NCI-H1930 (cell line): ENCODE measurements around the gene IGSF21.

Experiments used
- DNase-seq, 2 experiments: peaks; one replicate each; lab custom pipeline; 2025; lab: John Stamatoyannopoulos, UW

Gene IGSF21

DNA sequence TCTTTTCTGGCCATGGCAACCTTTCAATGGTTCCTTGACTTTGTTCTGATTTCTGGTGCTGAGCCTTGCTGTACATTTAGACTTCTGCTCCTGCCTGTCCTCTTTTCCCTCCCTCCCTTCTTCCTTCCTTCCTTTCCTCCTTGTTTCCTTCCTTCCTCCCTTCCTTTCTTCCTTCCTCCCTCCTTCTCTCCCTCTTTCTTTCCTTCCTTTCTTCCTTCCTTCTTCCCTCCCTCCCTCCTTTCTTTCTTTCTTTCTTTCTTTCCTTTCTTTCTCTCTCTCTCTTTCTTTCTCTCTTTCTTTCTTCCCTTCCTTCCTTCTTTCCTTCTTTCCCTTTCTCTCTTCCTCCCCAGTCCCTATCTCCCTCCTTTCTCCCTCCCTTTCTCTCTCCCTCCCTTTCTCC is 10.4 kb upstream of the IGSF21 start:
- DNase-seq: no peak

DNA sequence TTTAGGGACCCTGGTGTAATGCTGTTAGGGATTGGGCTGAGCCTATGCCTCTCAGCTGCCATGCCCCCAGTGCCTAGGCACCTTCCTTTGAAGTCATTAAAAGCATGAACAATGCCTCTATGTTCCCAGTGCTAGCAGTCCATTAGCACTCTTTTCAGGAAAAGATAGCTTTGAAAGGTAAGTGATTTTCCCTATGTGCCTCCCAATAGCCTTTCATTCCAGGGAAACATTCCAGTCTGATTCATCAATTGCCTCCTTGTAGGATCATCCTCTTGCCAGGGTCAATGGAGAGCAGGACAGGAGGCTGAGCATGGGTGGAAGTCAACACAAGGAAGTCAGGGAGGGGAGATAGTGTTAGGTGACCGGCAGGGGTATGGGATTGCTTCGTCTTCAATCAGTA is 8.6 kb upstream of the IGSF21 start:
- no peak for DNase-seq

DNA sequence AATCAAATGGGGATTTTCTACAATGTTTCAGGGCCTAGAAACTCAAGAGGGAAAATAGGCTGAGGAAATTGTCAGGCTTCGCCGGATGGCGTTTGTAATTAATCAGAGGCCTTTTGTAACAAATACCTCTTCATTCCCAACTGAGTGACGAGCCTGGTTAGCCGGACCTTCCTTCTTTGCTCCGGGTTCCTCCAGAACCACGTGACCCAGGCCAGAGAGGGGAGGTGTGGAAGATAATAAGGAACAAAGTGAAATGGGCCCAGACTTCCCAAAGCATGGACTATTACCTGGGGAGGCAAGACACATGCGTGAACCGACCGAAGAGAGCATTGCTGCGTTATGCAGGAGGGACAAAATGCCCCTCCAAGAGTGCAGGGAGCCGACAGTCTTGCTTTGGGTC is 7.5 kb upstream of the IGSF21 start:
- no peak for DNase-seq

DNA sequence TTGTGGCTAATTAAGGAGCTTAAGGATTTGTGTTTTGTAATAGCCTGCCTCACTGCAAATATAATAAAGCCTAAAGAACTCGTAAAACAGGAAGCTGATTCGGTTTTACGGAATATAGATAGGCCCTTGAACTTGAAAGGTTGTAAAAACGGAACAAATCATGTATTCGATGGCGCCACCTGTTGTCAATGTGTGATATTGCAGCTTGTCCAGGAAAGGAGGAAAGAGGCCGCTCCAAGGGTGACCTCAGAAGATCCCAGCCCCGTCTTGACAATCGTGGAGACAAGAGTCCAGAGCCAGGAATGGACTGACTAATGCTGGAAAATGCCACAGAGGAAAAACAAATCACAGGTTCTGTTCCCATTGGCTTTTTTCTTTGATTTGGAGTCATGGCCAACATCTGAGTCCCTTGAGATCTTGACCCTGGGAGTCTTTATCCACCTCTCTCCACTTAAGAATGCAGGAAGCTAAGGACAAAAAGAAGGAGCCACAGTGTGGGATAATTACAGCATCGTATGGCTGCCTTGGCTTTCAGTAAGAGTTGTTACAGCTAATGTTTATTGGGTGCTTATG is 7.0 kb upstream of the IGSF21 start:
- peak in 1 of 2 experiments; percentile 9 for DNase-seq

DNA sequence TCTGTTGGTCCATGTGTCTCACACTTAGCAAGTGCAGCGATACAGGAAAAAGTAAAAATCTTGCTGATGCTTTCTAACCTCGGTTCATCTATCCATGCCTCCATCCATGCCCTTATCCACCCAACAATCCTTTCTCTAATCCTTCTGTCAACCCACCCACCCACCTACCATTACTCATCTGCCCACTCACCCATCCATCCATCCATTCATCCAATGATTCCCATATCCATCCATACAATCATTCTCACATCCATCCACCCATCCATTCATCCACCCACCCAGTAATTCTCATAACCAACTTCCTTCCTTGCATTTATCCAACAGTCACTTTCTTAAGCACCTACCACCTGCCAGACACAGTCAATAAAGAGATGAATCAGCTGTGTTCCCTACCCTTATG is 6.1 kb upstream of the IGSF21 start:
- no peak for DNase-seq

DNA sequence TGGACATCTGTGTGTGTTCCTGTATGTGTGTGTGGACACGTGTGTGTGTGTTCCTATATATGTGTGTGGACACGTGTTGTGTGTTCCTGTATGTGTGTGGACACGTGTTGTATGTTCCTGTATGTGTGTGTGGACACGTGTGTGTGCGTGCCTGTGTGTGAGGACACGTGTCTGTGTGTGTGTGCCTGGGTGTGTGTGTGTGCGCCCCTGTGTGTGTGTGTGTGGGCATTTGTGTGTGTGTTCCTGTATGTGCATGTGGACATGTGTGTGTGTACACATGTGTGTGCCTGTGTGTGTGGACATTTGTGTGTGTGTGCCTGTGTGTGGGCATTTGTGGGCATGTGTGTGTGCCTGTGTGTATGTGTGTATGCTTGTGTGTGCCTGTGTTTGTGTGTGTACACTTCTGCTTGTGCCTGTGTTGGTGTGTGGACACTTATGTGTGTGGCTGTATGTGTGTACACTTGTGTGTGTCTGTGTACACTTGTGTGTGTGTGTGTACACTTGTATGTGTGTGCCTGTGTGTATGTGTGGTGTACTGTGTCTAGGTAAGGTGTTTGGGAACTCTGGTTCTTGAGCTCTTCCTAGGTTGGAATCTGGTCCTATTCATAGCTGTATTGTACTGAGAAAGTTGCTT is 3.7 kb upstream of the IGSF21 start:
- DNase-seq: no peak

DNA sequence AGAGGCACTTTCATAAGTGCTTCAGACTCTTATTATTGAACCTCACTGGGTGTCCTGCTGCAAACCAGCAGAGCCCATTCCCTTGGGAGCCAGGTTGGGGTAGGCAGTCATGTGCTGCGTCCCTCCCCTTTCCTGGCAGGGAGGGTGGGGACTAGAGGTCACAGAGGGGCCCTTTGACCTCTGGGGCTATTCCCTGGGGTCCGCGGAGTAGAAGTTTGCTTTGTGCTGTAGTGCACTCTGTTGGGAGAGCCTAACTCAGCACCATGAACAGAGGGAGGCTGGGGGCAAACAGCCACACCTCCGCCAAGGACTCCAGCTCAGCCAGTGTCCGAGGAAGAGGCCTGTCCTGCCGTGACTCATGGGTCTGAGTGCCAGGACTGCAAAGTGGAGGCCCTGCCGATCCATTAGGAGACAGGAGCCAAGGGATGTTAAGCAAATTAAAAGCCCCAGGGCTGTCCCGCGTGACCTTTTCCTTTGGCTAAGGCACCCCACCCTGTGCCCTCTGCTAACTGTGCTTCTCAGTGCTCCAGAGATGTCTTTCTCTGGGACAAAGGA is 3.0 kb upstream of the IGSF21 start:
- DNase-seq: no peak

DNA sequence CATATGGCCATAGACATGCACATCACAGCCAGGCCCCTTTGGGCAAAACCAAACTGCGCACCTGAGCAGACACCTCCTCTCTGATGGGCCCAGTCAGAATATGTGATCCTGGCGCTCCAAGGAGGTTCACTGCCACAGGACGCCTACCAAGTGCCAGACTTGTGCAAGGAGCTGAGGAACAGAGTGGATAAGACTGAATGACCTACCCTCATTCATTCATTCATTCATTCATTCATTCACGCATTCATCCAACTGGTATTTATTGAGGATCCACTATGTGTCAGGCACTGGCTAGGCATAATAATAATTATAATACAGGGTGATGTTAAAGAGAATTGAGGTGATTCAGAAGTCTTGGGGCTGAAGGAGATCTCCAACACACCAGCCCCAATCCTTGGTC is 2.4 kb upstream of the IGSF21 start:
- DNase-seq: no peak

DNA sequence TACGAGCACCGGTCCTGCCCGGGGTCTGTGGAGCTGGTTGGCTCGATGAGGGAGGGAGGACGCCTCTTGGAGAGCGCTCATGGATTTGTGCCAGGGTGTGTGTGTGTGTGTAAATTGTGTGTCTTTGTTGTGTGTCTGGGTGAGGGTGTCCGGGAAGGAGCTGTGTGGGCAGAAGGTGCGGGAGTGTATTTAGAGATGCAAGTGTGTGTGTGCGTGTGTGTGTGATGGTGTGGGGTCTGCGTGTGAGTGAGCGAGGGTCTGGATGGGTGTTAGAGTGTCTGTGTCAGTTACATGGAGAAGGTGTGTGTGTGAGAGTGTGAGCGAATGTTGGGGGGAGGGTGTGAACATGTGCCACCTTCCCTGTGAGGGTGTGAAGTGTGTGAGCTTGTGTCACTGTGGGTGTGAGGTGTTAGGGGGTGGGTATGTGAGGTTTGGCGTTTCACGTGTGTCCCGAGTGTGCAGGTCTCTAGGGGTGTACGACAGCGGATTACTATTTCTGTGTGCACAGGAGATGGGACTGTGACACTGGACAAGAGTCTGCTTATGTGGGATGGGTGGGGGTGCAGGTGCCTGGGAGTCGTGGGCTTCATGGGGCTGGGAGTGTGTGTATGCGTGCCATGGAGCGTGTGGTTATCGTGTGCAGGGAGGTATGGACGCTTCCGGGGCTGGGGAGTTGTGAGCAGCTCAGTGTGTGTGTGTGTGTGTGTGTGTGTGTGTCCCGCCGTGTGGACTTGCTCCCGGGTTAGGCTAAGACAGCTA is 880 bp downstream of the IGSF21 start:
- no peak for DNase-seq

DNA sequence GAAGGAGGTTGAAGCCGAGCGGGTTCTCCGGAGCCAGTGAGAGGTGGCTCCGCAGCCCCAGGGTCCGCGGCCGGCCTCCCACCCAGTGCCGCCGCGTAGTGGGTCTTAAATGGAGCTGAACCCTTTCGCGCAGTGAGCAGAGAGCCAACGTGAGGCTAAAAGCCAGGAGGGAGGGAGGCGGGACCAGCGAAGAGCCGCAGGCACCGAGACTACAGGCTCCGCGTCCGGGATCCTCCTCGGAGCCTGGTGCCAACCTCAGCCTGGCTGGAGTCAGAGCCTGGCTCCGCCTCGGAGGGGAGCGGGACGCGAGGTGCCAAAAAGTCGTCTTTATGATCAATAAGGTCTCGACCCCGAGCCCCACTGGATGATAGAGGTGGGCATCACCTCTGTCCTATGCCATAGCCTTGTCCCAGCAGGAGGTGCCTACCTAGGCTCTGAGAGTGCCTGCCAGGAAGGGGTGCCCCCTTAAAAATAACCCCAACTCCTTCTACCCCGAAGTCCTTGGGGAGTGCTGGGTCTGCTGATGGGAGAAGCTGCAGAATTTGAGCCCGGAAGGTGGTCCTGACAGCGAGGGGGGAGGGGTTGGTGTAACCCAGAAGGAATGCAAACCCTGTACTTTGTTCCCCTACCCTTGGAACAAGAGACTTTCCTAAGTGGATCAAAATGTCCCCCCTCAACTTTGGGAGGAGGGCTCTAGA is 1.6 kb downstream of the IGSF21 start:
- no peak for DNase-seq

DNA sequence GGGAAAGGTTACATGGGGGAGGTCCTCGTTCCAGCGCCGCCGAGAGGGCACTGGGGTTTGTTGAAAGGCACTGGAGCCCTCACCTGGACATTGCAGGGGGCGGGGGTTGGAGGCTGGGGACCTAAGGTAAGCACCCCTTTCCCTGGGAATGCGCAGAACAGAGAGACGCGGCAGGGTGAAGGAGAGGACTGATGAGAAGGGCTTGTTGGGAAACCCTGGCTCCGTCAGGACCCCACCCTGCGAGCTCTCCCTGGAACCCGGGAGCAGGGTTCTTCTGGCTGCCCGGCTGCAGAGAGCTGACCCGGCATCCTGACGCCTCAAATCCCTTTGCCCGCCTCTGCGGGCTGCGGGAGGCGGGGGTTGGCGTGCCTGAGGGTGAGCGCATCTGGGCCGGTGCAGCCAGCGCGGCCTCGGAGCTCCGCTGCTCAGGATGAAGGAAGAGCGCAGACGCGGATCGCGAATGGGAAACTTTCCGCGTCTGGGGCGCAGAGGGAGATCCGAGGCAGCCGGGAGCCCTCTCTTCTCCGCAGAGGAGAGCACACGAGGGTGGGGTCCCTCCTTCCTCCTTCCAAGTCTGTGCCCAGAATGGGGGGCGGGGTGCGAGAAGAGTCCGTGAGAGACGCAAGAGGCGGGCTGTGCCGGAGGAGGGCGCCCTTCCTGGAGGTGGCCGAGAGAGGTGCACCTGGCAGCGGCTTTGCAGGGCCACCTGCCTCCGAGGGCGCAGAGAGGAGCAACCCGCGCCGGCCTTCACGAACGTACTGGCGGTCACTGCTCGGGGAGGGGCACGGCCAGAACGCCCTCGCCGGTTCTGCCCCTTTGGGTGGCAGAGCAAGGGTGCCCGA is 2.4 kb downstream of the IGSF21 start:
- peak in 1 of 2 experiments; percentile 45 for DNase-seq

DNA sequence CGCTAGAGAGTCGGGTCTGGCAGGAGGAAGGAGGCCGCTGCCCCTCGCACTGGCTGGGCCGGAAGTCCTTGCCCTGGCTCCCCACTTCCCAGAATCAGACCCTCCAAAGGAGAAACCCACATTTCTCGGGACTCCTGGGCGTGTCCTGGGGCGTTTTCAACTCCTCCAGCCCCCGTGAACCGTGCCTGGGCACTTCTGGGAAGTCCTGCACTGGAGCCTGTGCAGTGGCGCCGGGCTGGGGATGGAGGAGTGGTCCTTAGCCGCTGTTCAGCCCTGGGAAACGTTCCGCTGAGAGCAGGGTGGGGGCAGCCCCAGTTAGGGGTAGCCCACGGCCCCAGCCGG is 3.0 kb downstream of the IGSF21 start:
- no peak for DNase-seq

DNA sequence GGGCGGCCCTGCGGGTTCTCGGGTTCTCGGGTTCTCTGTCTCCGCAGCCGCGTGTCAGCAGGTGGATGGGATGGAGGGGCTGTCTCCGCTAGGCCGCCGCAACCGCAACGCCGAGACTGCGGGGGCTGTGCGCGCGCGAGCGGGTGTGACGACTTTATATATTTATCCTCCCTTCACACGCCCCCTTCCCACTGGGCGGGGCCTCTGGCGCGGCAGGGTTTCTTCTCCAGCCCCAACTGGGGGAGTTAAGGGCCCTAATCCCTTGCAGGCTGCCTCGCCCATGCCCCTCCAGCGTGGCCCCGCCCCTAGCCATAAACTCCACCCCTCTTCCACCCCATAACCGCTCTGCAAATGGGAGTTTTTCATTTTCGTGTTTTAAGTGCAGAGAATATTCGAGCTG is 3.4 kb downstream of the IGSF21 start:
- DNase-seq: no peak

DNA sequence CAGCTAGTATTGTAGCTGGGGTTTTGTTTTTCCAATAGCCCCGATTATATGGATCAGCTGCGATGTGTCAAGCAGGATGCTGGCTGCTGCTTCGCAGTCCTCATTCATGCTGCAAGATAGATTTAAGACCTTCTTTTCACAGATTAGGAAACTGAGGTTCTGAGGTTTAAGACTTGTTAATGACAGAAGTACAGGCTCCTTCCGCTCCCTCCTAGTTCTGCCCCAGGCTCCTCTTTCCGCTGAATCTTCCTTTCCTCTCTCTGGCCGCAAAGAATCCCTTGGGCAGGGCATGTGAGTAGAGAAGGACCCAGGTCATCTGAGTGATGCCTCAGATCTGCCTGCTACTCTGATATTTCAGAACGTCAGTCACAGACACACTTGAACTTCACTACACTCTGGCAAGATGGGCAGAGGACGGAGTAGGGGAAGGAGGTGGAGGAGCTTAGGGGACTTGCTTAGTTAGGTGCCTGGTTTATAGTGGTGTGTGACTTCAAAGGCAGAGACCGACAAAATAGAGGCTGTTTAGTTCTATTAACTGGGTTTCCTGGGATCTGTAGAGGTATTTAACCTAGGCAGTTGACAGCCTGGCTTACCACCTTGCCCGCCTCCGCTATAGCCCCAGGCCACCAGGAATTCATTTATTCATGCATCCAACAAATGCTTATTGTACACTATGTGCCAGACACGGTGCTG is 4.2 kb downstream of the IGSF21 start:
- DNase-seq: no peak

DNA sequence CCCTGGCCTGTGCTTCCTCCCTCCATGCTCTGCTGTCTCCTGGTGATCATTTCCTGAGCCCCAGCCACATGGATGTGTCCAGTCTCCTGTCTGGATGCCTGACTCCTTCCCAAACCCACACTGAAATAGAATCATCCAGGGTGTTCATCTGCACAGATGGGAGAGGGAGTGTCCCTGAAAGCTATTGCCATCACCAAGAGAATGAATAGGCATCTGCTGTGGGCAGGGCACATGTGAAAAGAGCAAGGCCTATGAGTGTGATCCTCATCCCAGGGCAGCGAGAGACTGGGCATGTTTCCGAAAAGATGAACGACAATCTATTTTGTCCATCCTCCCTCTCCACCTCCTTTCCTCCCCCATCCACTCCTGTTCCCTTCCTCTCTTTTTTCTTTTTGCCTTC is 5.0 kb downstream of the IGSF21 start:
- DNase-seq: no peak

DNA sequence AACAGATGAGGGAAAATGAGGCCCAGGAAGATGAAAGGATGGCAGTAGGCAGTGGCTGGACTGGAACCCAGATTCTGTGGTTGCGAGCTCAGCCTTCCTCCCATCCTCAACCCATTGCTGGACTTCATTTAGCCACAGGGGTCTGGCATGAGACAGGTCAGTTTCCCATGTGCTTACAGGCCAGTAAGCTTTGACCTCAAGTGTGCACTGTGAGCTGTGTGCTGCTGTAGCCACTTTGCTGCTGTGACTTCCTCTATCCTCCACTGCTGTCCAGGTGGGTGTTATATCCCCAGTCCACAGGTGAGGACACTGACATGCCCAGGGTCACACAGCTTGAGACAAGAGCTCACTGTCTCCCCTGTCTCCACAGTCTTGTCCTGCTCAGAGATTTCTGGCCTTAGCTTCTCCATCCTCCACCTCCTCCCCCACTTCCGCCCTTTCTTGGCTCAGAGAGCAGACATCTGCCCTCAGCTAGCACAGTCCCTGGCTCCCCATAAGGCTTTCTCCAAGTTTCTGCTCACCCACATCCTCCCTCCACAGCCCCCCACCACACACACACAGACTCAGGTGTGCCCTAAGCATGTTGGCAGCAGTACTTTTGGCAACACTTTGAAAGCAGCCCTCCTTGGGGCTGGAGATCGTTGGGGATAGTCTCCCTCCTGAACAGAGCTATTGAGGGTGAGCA is 7.3 kb downstream of the IGSF21 start:
- no peak for DNase-seq

DNA sequence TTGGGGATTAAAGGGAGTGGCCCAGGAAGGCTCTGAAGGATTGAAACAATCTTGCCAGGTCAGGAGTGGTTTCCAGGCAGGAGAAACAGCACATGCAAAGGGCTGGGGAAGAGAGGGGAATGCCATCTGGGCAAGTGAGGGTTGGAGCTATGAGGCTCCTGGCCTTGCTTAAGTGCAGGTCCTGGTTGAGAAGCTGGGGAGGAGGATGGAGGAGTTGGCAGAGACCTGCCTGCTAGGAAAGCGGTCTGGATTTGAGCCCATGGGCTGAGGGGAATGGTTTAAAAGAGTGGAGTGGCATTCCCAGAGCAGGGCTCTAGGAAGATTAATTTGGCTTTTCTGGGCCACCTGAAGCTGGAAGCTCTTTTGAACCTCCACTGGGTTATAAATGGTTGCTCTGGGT is 9.2 kb downstream of the IGSF21 start:
- no peak for DNase-seq

DNA sequence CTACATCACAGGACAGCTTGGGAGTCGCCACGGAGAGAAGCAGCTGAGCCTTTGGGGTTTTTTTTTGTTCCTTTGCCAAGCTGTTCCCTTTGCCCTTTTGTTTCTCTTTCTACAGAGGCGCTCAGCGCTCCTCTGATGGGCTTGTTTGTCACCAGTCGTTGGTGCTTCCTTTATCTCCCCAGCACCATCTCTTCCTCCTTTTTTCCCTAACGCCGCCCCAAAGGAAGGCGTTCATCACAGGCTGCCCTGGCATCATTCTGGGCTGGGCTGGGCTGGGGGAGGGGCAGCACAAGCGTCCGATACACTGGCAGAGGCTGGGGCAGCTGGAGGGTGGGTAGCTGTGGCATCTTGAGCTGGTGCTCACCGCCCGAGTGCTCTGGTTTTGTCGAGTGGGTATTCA is 10.5 kb downstream of the IGSF21 start:
- DNase-seq: no peak

DNA sequence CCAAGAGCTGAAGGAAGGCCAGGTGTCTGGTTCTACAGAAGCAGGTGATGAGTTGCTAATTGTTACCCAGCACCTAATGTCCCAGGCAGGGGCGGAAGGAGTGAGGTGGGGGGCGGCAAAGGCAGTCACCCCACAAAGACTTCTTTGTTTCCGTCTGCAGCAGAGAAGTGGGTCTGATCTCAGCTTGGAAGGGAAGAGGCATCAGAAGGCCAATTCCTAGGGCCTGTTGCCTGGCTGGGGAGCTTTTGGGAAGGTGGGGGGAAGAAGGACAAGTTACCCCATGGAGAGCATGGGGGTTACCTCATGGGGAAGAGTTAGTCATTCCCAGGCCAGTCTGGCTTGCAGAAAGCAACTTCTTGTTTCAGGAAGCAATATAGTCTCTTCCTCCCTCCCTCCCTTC is 10.9 kb downstream of the IGSF21 start:
- no peak for DNase-seq

DNA sequence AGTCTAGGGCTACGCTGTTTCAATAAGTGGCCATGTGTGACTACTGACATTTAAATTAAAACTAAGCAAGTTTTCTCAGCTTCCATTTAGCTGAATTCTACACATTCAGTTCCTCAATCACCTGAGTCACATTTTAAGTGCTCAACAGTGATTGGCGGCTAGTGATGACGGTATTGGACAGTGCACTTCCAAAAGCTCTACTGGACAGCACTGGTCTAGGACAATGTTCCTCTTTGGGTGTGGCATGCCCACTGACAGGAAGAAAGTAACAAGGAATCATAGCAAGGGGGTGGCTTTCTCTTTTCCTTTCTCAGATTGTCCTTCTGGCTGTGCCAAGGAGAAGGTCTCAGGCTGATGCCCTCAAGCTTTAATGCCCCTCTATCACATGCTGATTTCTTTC is 11.7 kb downstream of the IGSF21 start:
- no peak for DNase-seq
